Measurements from ENCODE around the gene SLC25A21.

GRCh38 chr14:37047996-37048395 is 124.4 kb downstream of the SLC25A21 start:
- TF ChIP-seq CTCF (IDR thresholded peaks at IDR 0.05): no peak
- no peak for TF ChIP-seq POLR2A (IDR thresholded peaks at IDR 0.05)
